SK-N-SH (cell line): ENCODE data around the gene ANKS1B. TPM values are rescaled to one million over a fixed set of nuclear protein-coding genes. Genes with fewer than 3 reads are reported as not detected.

Experiments
- CTCF ChIA-PET: fragments of 300-600, 350-600 bp; formaldehyde crosslinking; extraction: SDS; loops from one replicate; lab custom pipeline; 2021; lab: Yijun Ruan, JAX
- POLR2A ChIA-PET: fragments of 350-600 bp; sonication (Branson Sonifier 250); formaldehyde crosslinking; extraction: SDS; loops from one replicate; lab custom pipeline; 2020; ENCODE audit warnings: antibody characterized with exemption, inconsistent platforms; lab: Yijun Ruan, JAX
- DNase-seq: peaks from one replicate; pipeline ENCODE4 v3.0.0; 2012
- H2AFZ ChIP-seq: fragments of 200-600 bp; sonication (generic); 2 replicates; pipeline ENCODE4 v1.8.1; 2016; ENCODE audit warnings: antibody characterized with exemption, mild to moderate bottlenecking, low read depth
- H3F3A ChIP-seq: fragments of 200-600 bp; sonication (generic); replicated peaks from 2 replicates; pipeline ENCODE3; 2016; ENCODE audit warnings: antibody characterized with exemption, mild to moderate bottlenecking; ENCODE audit not compliant: insufficient read depth
- H3K27ac ChIP-seq, 2 experiments: fragments of 200-500 bp in 1 of 2; fragments of 200-600 bp in 1 of 2; sonication (Bioruptor generic) in 1 of 2; sonication (generic), shearing (Covaris generic) in 1 of 2; 2 replicates each; pipeline versions ENCODE4 v1.5.1 to v1.6.1; 2014 to 2016; ENCODE audit warnings: low read depth in 2 of 2, inconsistent platforms in 1 of 2, low read length in 1 of 2, mild to moderate bottlenecking in 1 of 2, mixed read lengths in 1 of 2
- H3K27me3 ChIP-seq: fragments of 200-600 bp; sonication (generic), shearing (Covaris generic); 2 replicates; pipeline ENCODE4 v1.6.1; 2016; ENCODE audit warnings: mixed run types; ENCODE audit not compliant: insufficient read depth
- H3K36me3 ChIP-seq, 2 experiments: fragments of 200-500 bp in 1 of 2; fragments of 200-600 bp in 1 of 2; sonication (Bioruptor generic) in 1 of 2; sonication (generic) in 1 of 2; replicated peaks in 1 of 2; 2 replicates each; pipeline versions ENCODE3 to v1.5.1; 2014 to 2016; ENCODE audit warnings: low read length in 1 of 2, mild to moderate bottlenecking in 1 of 2; ENCODE audit not compliant: insufficient read depth in 2 of 2, control insufficient read depth in 1 of 2
- H3K4me1 ChIP-seq, 2 experiments: fragments of 200-500 bp in 1 of 2; fragments of 200-600 bp in 1 of 2; sonication (Bioruptor generic) in 1 of 2; sonication (generic), shearing (Covaris generic) in 1 of 2; 2 replicates each; pipeline versions ENCODE4 v1.5.1 to v1.6.1; 2014 to 2016; ENCODE audit warnings: low read depth in 1 of 2, low read length in 1 of 2, mixed run types in 1 of 2; ENCODE audit not compliant: insufficient read depth in 2 of 2, control insufficient read depth in 1 of 2
- H3K4me2 ChIP-seq: fragments of 200-600 bp; sonication (generic), shearing (Covaris generic); 2 replicates; pipeline ENCODE4 v1.6.1; 2017; ENCODE audit warnings: mixed run types
- H3K4me3 ChIP-seq, 2 experiments: fragments of 200-500 bp in 1 of 2; fragments of 200-600 bp in 1 of 2; sonication (Bioruptor generic) in 1 of 2; sonication (generic), shearing (Covaris generic) in 1 of 2; 2 replicates each; pipeline versions ENCODE4 v1.5.1 to v1.8.1; 2014 to 2016; ENCODE audit warnings: low read depth in 2 of 2, inconsistent platforms in 1 of 2, low read length in 1 of 2, mild to moderate bottlenecking in 1 of 2, mixed read lengths in 1 of 2, moderate library complexity in 1 of 2
- H3K79me2 ChIP-seq: fragments of 200-600 bp; sonication (generic); 2 replicates; pipeline ENCODE4 v1.8.1; 2017; ENCODE audit warnings: mild to moderate bottlenecking; ENCODE audit not compliant: insufficient read depth
- H3K9ac ChIP-seq: fragments of 200-600 bp; sonication (generic); 2 replicates; pipeline ENCODE4 v1.6.1; 2017; ENCODE audit warnings: mixed run types
- H3K9me2 ChIP-seq: fragments of 200-600 bp; sonication (generic); 2 replicates; pipeline ENCODE4 v1.6.1; 2017; ENCODE audit warnings: mixed run types
- H3K9me3 ChIP-seq: fragments of 200-600 bp; sonication (generic); 2 replicates; pipeline ENCODE4 v1.6.1; 2017; ENCODE audit warnings: mixed run types, mild to moderate bottlenecking, moderate library complexity
- H4K20me1 ChIP-seq: fragments of 200-600 bp; sonication (generic); 2 replicates; pipeline ENCODE4 v1.6.1; 2017; ENCODE audit warnings: mild to moderate bottlenecking, mixed run types; ENCODE audit not compliant: insufficient read depth
- CHD2 ChIP-seq: fragments of 150-350 bp; IDR thresholded peaks from 2 replicates; pipeline ENCODE4 v1.6.1; 2018; ENCODE audit warnings: low read length; ENCODE audit not compliant: partially characterized antibody
- ELF1 ChIP-seq: IDR thresholded peaks from 2 replicates; pipeline ENCODE4 v1.4.0; 2012
- EP300 ChIP-seq, 2 experiments: IDR thresholded peaks; 2 replicates each; pipeline versions ENCODE4 v1.4.0 to v1.6.1; 2012; ENCODE audit warnings: borderline replicate concordance in 1 of 2, low read depth in 1 of 2, low read length in 1 of 2
- EZH2phosphoT487 ChIP-seq: fragments of 200-600 bp; sonication (generic); IDR thresholded peaks from 2 replicates; pipeline ENCODE4 v1.6.1; 2017; ENCODE audit warnings: low read depth, mixed run types, mild to moderate bottlenecking, antibody characterized with exemption, moderate library complexity, borderline replicate concordance
- FOSL2 ChIP-seq: IDR thresholded peaks from 2 replicates; pipeline ENCODE4 v1.4.0; 2012; ENCODE audit warnings: low read depth, mild to moderate bottlenecking, moderate library complexity, borderline replicate concordance
- FOXJ3 ChIP-seq: sonication (generic); formaldehyde crosslinking; IDR thresholded peaks from 2 replicates; pipeline ENCODE4 v1.5.1; 2020; ENCODE audit warnings: mild to moderate bottlenecking, missing genetic modification reagents
- FOXM1 ChIP-seq: IDR thresholded peaks from 2 replicates; pipeline ENCODE4 v1.4.0; 2012; ENCODE audit warnings: low read depth, mild to moderate bottlenecking
- GABPA ChIP-seq: IDR thresholded peaks from 2 replicates; pipeline ENCODE4 v1.4.0; 2012; ENCODE audit warnings: low read depth, mild to moderate bottlenecking
- MXI1 ChIP-seq: IDR thresholded peaks from 2 replicates; pipeline ENCODE4 v1.6.1; 2012; ENCODE audit warnings: mild to moderate bottlenecking, low read depth, low read length, improper control_type of control experiment
- NFIC ChIP-seq: IDR thresholded peaks from 2 replicates; pipeline ENCODE4 v1.4.0; 2012; ENCODE audit warnings: borderline replicate concordance
- POLR2AphosphoS5 ChIP-seq: IDR thresholded peaks from 2 replicates; pipeline ENCODE4 v1.6.1; 2012; ENCODE audit warnings: low read depth, low read length
- RAD21 ChIP-seq: IDR thresholded peaks from 2 replicates; pipeline ENCODE4 v1.6.1; 2012; ENCODE audit warnings: mild to moderate bottlenecking, low read length
- RFX5 ChIP-seq: IDR thresholded peaks from 2 replicates; pipeline ENCODE4 v1.6.1; 2012; ENCODE audit warnings: mild to moderate bottlenecking, improper control_type of control experiment, low read length
- RXRA ChIP-seq: IDR thresholded peaks from 2 replicates; pipeline ENCODE4 v1.4.0; 2012; ENCODE audit warnings: low read depth, mild to moderate bottlenecking, borderline replicate concordance
- SIN3A ChIP-seq: IDR thresholded peaks from 2 replicates; pipeline ENCODE4 v1.6.1; 2012; ENCODE audit warnings: low read depth, mild to moderate bottlenecking, low read length, moderate library complexity, borderline replicate concordance
- TCF12 ChIP-seq: IDR thresholded peaks from 2 replicates; pipeline ENCODE4 v1.4.0; 2012
- TEAD4 ChIP-seq: IDR thresholded peaks from 2 replicates; pipeline ENCODE4 v1.4.0; 2012; ENCODE audit warnings: mild to moderate bottlenecking, borderline replicate concordance; ENCODE audit not compliant: insufficient read depth
- YY1 ChIP-seq: IDR thresholded peaks from 2 replicates; pipeline ENCODE4 v1.4.0; 2012; ENCODE audit warnings: low read depth, mild to moderate bottlenecking
- WGBS: methylation state at CpG from one replicate; pipeline ENCODE4 v1.1.6; 2017; ENCODE audit warnings: low lambda C conversion rate; 5-methylcytosine and 5-hydroxymethylcytosine counted together
- polyA plus RNA-seq, 3 experiments: library from polyadenylated mRNA; depleted of rRNA; stranded (reverse); fragments of >200 nt; gene quantifications; 2 replicates each; pipeline ENCODE4 v1.2.3, GENCODE V29; 2012
- TF ChIP-seq, protein P1 (sequence below): fragments of 150-350 bp; IDR thresholded peaks from 2 replicates; pipeline ENCODE4 v1.6.1; 2016; ENCODE audit warnings: mild to moderate bottlenecking, low read depth, low read length
- TF ChIP-seq, protein P2 (sequence below): fragments of 200-600 bp; sonication (generic); IDR thresholded peaks from 2 replicates; pipeline ENCODE4 v1.6.1; 2017; ENCODE audit warnings: antibody characterized with exemption, mild to moderate bottlenecking, moderate library complexity
- TF ChIP-seq, protein P3 (sequence below): fragments of 150-350 bp; IDR thresholded peaks from 2 replicates; pipeline ENCODE4 v1.6.1; 2017; ENCODE audit warnings: antibody characterized with exemption, low read length, low read depth, borderline replicate concordance
- TF ChIP-seq, protein P4 (sequence below): IDR thresholded peaks from 2 replicates; pipeline ENCODE4 v1.4.0; 2012; ENCODE audit warnings: low read depth

Gene ANKS1B
- polyA plus RNA-seq, 1 of the 3 experiments (the other 2 are of a cell fraction) = 1.8 TPM

DNA sequence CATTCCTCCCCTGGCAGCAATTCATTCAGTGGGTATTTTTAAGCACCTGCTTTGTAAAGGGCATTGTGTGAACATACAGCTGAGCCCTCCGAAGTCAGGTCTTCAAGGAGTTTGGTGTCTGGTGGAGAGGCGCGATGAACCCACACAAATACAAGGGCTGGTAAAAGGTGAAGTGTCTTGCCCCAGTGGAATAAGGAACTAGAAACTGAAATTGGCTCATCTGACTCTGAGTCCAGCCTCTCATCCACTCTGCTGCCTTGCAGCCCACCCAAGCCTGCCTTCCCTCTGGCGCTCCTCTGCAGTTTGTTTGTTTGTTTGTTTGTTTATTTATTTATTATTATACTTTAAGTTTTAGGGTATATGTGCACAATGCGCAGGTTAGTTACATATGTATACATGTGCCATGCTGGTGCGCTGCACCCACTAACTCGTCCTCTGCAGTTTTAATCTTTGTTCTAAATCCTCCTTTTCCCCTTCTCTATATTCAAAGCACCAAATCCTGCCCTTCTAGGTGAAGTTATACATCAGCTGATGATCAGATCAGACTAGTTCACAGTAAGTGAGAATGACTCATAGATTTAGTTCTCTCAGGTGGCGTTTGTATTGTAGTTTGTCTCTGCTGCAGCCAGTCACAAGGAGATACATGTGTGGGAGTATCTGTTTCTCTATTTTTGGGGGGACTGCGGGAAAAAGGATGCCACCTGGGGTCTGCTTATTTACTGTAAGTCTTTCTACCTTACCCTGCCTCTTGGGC is 945.2 kb downstream of the ANKS1B start:
- POLR2A ChIA-PET = no interaction called here
- Histone ChIP-seq H3K4me3 (no peak overlapping the region), H3K9ac (no peak overlapping the region)
- DNase-seq = no peak
- TF ChIP-seq EP300 (IDR thresholded peaks at IDR 0.05; ENCODE audit: borderline replicate concordance in 1 of 2, low read depth in 1 of 2, low read length in 1 of 2) = no peak
- no peak for TF ChIP-seq TCF12
- TF ChIP-seq GABPA = no peak
- no peak for TF ChIP-seq RFX5
- TF ChIP-seq, all 33 proteins: peak for 0
- Histone ChIP-seq H3K79me2 (no peaks in the 10 kb centered on the region), H4K20me1 (no peaks in the 10 kb centered on the region), H2AFZ (no peak overlapping the region), H3K9me2 (no peaks in the 10 kb centered on the region), H3F3A (no peaks in the 10 kb centered on the region), H3K4me2 (no peak overlapping the region), H3K27me3 (no peaks in the 10 kb centered on the region), H3K27ac (no peak overlapping the region), H3K9me3 (no peaks in the 10 kb centered on the region), H3K4me1 (peaks cover 0 to 5% of the 10 kb centered on the region in 2 experiments; a peak in 2 of 4 replicates), H3K36me3 (no peaks in the 10 kb centered on the region)
- CTCF ChIA-PET = no interaction called here
- WGBS = 75% methylated on average over 9 of the region's 9 CpGs

DNA sequence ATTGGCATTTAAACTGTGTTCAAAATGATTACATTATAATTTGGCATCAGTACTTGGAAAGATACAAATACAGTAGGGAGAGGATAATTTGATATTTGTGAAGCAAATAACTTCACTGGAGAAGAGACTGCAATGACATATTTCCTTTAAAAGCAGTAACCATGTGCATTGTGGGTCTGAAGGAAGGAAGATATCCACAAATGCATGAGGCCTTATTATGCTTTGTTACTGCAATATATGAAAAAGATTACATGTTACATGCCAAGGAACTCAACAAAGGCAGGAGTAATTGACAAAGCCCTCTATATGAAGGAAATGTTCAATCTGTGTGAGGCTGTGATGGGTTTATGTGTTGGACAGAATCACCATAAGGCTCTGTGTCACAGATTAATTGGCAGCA is 948.2 kb downstream of the ANKS1B start:
- no peak overlapping the region for H3K9ac ChIP-seq
- no peak for TF ChIP-seq FOXJ3 (CRISPR knock-in tag)
- TF ChIP-seq SIN3A = no peak
- no peak for TF ChIP-seq YY1
- TF ChIP-seq RAD21 = no peak
- TF ChIP-seq EP300 (IDR thresholded peaks at IDR 0.05; ENCODE audit: borderline replicate concordance in 1 of 2, low read depth in 1 of 2, low read length in 1 of 2) = no peak
- TF ChIP-seq ELF1 = no peak
- TF ChIP-seq TEAD4 = no peak
- TF ChIP-seq, protein P1, sequence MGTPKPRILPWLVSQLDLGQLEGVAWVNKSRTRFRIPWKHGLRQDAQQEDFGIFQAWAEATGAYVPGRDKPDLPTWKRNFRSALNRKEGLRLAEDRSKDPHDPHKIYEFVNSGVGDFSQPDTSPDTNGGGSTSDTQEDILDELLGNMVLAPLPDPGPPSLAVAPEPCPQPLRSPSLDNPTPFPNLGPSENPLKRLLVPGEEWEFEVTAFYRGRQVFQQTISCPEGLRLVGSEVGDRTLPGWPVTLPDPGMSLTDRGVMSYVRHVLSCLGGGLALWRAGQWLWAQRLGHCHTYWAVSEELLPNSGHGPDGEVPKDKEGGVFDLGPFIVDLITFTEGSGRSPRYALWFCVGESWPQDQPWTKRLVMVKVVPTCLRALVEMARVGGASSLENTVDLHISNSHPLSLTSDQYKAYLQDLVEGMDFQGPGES = no peak
- TF ChIP-seq POLR2AphosphoS5 = no peak
- TF ChIP-seq, protein P2, sequence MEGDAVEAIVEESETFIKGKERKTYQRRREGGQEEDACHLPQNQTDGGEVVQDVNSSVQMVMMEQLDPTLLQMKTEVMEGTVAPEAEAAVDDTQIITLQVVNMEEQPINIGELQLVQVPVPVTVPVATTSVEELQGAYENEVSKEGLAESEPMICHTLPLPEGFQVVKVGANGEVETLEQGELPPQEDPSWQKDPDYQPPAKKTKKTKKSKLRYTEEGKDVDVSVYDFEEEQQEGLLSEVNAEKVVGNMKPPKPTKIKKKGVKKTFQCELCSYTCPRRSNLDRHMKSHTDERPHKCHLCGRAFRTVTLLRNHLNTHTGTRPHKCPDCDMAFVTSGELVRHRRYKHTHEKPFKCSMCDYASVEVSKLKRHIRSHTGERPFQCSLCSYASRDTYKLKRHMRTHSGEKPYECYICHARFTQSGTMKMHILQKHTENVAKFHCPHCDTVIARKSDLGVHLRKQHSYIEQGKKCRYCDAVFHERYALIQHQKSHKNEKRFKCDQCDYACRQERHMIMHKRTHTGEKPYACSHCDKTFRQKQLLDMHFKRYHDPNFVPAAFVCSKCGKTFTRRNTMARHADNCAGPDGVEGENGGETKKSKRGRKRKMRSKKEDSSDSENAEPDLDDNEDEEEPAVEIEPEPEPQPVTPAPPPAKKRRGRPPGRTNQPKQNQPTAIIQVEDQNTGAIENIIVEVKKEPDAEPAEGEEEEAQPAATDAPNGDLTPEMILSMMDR = no peak
- TF ChIP-seq EZH2phosphoT487 = no peak
- TF ChIP-seq, protein P3, sequence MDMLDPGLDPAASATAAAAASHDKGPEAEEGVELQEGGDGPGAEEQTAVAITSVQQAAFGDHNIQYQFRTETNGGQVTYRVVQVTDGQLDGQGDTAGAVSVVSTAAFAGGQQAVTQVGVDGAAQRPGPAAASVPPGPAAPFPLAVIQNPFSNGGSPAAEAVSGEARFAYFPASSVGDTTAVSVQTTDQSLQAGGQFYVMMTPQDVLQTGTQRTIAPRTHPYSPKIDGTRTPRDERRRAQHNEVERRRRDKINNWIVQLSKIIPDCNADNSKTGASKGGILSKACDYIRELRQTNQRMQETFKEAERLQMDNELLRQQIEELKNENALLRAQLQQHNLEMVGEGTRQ = no peak
- TF ChIP-seq TCF12 = no peak
- no peak for TF ChIP-seq FOSL2
- no peak for TF ChIP-seq NFIC
- TF ChIP-seq CHD2 = no peak
- TF ChIP-seq, protein P4, sequence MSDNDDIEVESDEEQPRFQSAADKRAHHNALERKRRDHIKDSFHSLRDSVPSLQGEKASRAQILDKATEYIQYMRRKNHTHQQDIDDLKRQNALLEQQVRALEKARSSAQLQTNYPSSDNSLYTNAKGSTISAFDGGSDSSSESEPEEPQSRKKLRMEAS = no peak
- no peak for TF ChIP-seq FOXM1
- TF ChIP-seq RXRA = no peak
- no peak for TF ChIP-seq MXI1
- TF ChIP-seq, all 33 proteins: peak for 0
- ChIA-PET CTCF (no interaction called here), POLR2A (no interaction called here)
- H3K9me3 ChIP-seq = no peaks in the 10 kb centered on the region
- no peaks in the 10 kb centered on the region for H3K27me3 ChIP-seq
- H3K4me2 ChIP-seq = no peak overlapping the region
- H2AFZ ChIP-seq = no peak overlapping the region
- no peaks in the 10 kb centered on the region for H3K79me2 ChIP-seq
- no peaks in the 10 kb centered on the region for H3K36me3 ChIP-seq
- no peak overlapping the region for H3K4me3 ChIP-seq
- H3F3A ChIP-seq = no peaks in the 10 kb centered on the region
- H3K4me1 ChIP-seq = peaks cover 0 to 3% of the 10 kb centered on the region in 2 experiments; a peak in 1 of 4 replicates
- no peaks in the 10 kb centered on the region for H4K20me1 ChIP-seq
- no peak for DNase-seq
- H3K27ac ChIP-seq = no peak overlapping the region
- no peaks in the 10 kb centered on the region for H3K9me2 ChIP-seq
